D721Med (cell line): ENCODE data around the gene RSPH9.

ENCODE experiments used
- DNase-seq: peaks from one replicate; pipeline ENCODE4 v3.0.0; 2011; ENCODE audit warnings: low spot score; ENCODE audit not compliant: insufficient read length
- FAIRE-seq: peaks from 2 replicates; lab custom pipeline; 2011; peaks lifted over from hg19 to GRCh38; lab: Jason Lieb, UNC
- TF ChIP-seq, protein P1 (sequence below): IDR thresholded peaks from 2 replicates; pipeline ENCODE4 v1.5.1; 2012; ENCODE audit warnings: mild to moderate bottlenecking, control low read depth; ENCODE audit not compliant: insufficient read depth; ENCODE audit errors: missing control alignments

Gene RSPH9

DNA sequence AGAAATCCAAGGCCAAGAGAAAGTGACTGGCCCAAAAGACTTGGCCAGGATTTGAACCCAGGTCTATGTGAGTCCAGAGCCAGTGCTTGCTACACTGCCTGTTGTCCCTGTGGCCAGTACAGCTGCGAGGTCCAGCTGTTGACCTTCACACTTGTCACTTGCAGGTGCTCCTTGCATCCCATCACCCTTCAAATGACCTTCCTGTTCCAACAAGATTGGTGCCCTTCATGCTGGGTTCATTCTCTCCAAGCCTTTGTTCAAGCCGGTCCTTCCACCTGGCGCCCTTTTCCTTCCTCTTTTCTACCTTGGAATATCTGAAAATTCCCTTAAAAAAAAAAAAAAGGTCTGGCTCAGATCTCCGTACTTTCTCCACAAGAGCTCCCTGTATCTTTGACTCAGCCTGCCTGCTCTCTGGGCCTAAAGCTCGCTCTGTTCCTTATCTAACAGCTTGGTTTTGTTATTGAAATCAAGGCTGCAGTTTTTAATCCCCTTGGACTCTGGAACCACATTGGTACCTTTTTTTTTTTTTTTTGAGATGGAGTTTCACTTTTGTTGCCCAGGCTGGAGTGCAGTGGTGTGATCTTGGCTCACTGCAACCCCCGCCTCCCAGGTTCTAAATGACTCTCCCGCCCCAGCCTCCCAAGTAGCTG lies 64.9 kb downstream of the RSPH9 start:
- DNase-seq, result no peak
- TF ChIP-seq, protein P1, sequence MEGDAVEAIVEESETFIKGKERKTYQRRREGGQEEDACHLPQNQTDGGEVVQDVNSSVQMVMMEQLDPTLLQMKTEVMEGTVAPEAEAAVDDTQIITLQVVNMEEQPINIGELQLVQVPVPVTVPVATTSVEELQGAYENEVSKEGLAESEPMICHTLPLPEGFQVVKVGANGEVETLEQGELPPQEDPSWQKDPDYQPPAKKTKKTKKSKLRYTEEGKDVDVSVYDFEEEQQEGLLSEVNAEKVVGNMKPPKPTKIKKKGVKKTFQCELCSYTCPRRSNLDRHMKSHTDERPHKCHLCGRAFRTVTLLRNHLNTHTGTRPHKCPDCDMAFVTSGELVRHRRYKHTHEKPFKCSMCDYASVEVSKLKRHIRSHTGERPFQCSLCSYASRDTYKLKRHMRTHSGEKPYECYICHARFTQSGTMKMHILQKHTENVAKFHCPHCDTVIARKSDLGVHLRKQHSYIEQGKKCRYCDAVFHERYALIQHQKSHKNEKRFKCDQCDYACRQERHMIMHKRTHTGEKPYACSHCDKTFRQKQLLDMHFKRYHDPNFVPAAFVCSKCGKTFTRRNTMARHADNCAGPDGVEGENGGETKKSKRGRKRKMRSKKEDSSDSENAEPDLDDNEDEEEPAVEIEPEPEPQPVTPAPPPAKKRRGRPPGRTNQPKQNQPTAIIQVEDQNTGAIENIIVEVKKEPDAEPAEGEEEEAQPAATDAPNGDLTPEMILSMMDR, result no peak
- no peak for FAIRE-seq

DNA sequence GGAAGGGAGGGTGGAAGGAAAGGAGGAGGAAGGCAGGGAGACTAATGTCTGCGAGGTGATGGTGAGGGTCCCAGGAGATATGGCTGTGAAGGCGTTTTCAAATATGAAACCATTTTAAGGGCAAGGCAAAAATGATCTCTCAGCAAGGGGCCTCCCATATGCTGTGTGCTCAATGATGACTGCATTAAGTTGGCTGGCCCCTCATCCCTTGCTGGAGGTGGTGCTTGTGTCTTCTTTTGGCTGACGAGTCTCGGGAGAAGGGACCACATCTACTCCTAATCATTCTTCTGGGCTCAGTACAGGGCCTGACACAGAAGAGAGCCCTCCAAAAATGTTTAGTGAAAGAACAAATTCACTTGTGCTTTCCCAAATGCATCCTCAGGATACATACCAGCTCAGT lies 65.7 kb downstream of the RSPH9 start:
- DNase-seq (no peak), FAIRE-seq (no peak)
- TF ChIP-seq, protein P1, result no peak

DNA sequence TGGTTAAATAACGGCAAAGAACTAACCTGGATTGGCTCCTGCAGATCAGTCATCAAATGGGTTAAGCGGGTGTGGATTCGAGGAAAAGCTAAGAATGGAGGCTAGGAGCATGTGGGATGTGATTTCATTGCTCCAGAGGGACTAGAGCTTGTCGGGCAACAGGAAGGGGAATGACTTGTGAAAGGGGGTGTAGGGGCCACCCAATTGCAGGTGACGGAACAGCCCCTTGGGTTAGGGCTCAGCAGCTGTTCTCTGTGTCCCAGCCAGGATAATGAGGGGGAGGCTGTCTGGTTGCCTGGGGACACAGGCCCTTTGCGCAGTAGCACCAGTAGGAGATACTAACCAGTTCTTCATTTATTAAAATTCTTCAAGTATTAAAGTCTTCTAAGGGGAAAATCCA lies 67.7 kb downstream of the RSPH9 start:
- no peak for DNase-seq
- TF ChIP-seq, protein P1, result no peak

DNA sequence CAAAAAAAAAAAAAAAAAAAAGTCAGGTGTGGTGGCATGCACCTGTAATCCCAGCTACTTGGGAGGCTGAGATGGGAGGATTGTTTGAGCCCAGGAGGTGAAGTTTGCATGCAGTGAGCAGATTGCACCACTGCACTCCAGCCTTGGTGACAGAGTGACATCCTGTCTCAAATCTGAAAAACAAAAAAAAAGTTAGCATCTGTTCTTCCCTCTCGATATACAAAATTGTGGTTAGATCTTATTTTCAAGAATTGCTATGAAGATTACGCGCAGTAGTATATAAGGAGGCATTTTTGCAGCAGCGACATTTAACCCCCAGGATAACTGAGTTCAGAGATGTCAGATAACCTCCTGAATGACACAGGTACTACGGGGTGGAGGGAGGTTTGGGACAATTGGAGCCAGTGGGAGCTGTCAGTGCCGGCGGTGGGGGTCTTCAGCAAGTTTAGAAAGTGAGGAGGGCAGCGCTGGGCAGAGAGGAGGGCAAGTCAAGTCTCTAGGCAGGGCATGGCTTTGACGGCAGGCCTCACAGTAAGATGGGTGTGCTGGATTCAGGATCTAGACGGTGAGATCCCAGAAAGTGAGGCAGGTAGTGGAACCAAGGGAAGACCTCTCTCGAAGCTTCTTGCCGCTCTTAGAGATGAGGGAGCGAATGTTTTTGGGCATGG lies 68.9 kb downstream of the RSPH9 start:
- TF ChIP-seq, protein P1, result no peak
- FAIRE-seq (no peak), DNase-seq (no peak)

More for the DNA sequence above, 67.7 kb downstream of the RSPH9 start:
- FAIRE-seq, result no peak

DNA sequence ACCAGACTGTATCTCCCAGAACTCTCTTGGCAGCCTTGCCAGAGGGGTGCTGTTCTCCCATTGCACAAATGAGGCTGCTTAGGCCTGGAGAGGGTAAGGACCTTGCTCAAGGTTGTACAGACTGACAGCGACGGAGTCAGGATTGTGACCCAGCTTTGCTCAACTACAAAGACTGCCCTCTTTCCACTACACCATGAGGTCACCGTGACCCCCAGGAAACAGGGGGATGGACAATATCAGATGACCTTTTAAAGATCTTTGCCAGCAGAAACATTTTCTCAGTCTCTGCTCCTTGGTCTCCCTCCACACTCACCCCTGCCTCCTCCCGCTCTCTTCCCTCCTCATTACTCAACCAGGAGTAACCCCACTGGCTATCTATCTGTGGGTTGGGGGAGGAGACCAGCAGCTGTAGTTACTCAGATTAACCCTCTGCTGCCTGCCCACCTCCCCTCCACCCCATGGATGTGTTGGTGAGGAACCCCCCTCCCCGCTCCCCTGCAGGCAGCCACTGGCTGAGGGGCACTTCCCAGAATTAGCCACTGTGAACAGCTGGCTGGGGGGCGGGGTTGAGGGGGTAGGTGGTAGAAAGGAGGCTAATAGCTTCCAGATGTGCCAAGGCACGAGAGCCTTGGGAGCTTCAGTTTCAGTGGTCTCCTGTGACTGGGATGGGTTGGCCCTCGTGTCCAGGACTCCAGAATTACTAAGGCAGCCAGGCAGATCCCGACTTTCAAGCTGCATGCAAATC lies 69.6 kb downstream of the RSPH9 start:
- FAIRE-seq (no peak), DNase-seq (no peak)
- TF ChIP-seq, protein P1, result no peak

DNA sequence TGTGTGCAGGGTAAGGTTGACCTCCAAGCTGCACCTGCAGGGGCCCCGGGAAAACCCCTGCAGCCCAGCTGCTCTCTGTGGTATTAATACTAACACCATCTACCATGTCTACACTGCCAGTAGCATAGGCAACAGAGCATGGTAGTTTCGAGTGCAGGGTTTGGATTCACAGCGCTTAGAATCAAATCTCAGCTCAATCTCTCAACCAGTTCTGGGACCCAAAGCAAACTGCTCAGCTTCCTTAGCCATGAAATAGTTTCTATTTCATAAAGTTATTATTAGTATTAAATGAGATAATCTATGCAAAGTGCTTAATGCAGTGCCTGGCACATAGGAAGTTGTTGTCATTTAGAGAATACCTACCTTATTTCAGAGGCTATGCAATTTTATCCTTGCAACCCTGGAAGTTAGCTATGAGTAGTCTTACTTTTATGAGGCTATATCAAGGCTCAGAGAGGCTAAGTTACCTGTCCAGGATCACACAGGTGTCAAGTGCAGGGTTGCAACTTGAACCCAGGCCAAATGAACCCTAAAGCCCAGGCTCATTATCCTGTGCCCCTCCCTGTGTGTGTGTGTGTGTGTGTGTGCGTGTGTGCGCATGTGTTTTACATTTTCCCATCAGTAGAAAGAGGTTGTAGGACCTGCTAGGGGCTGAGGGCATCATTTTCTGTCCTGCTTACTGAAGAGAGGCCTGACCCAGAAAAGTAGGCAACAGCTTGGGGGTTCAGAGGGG lies 70.4 kb downstream of the RSPH9 start:
- no peak for FAIRE-seq

More for the DNA sequence above, 70.4 kb downstream of the RSPH9 start:
- no peak for DNase-seq
- TF ChIP-seq, protein P1, result no peak
